ENCODE results near the gene DUOX2. TPM values are rescaled to one million over a fixed set of nuclear protein-coding genes. Genes with fewer than 3 reads are reported as not detected.
A peak's percentile ranks its signal among the peaks of the same experiment; 100 is the strongest.
"Not testable (repeated sequence)": the region's sequence is repeated elsewhere in the genome, so short reads cannot be mapped to it uniquely, and the experiment has no call there.

The DUOX2 gene
- total and polyA plus RNA-seq, 11 donors: 0.02 to 1.4 (median 0.11) TPM

GRCh38 chr15:45079201-45079600 is 34.8 kb downstream of the DUOX2 start:
- DNase-seq; intact Hi-C loops (cut with DNase I); ATAC-seq; H3K36me3 ChIP-seq; H3K27ac ChIP-seq; H3K9me3 ChIP-seq; H3K27me3 ChIP-seq; H3K4me3 ChIP-seq: not testable (repeated sequence)
- WGBS, 4 donors: 32 to 45% (median 37%) methylated on average over 5 of the region's 5 CpGs
- H3K4me1 ChIP-seq: peaks cover 0 to 23% (median 6%) of the 10 kb centered on the region in 12 donors

GRCh38 chr15:45077391-45077790 is 36.6 kb downstream of the DUOX2 start:
- WGBS, 4 donors: 37 to 49% (median 43%) methylated on average over 2 of the region's 2 CpGs
- H3K4me3 ChIP-seq; H3K27me3 ChIP-seq; H3K36me3 ChIP-seq; intact Hi-C loops (cut with DNase I); H3K9me3 ChIP-seq: not testable (repeated sequence)
- Histone ChIP-seq H3K4me1 (peaks cover 0 to 23% (median 6%) of the 10 kb centered on the region in 12 donors), H3K27ac (peak overlapping the region in 5 of 12 donors; percentile 3 to 60 (median 32))
- DNase-seq (peak in 1 of 5 donors; percentile 41), ATAC-seq (peak; percentile 70 to 84 (median 78))

- peaks cover 0 to 19% (median 3%) of the 10 kb centered on the region in 12 donors for H3K4me1 ChIP-seq
- H3K36me3 ChIP-seq; H3K27me3 ChIP-seq; intact Hi-C loops (cut with DNase I); ATAC-seq; H3K4me3 ChIP-seq; H3K9me3 ChIP-seq; DNase-seq; H3K27ac ChIP-seq: not testable (repeated sequence)
- WGBS, 4 donors: 100% methylated on average over 1 of the region's 9 CpGs
These were observed 38.3 kb downstream of the DUOX2 start for GRCh38 chr15:45075440-45076320.

DNA sequence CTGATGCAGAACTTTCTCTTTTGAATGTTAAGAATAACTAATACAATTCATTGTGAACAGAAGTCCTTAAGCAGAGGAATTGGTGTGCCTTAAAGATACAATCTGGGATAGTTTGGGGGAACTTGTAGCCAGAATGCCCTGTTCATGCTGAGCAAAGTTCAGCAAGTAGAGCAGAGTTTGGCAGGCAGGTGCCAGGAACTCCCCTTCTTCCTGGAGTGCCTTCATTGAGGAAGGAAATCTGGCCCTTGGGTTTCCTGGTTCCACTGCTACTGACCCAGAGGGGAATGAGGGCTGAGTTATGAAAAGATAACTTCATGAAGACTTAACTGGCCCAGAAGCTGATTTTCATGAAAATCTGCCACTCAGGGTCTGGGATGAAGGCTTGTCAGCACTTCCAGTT is 40.4 kb downstream of the DUOX2 start:
- intact Hi-C loops (cut with DNase I); H3K27me3 ChIP-seq; H3K36me3 ChIP-seq: not testable (repeated sequence)

DNA sequence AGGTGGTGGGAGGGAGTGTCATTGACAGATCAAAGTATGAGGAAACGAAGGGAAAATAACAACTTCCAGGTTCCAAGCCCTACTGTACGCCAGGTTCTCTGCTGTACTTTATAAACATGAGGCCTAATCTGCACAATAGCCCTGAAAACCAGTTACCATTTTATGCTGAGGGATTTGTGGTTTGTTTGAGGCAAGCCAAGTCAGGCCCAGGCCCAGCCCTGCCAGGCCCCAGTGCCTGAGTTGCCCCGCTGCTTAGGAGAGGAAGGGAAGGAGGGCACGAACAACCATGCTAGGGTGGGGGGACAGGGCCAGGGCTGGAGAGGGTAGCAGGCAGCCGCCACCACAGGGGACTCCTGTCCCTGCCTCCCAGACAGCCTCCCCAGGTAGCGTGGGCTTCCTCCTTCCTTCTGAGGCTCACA is 44.0 kb downstream of the DUOX2 start:
- ATAC-seq, DNase-seq: not testable (repeated sequence)
- 81 to 91% (median 85%) methylated on average over 2 to 6 of the region's 6 CpGs for WGBS, 4 donors

More for the DNA sequence above, 40.4 kb downstream of the DUOX2 start:
- not testable (repeated sequence) for H3K27ac ChIP-seq, ATAC-seq, H3K4me3 ChIP-seq, H3K9me3 ChIP-seq, DNase-seq, H3K4me1 ChIP-seq

DNA sequence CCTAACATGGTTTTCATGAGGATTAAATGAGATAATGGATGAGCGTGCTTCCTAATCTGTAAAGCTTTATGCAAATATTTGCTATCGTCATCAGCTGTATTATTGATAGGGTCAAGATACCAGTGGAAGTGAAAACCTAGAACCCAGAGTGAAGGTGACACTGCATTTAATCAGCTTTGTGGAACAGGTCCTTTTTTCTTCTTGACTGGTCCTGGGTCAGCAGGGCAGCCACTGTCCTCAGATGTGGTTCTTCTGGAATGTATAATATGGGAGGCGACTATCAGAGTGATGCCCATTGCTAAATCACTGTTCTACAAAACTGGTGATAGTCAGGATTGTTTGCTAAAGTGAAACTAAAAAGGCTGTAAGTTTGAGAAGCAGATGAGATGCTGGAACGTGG is 49.6 kb downstream of the DUOX2 start:
- no peak overlapping the region for H3K4me3 ChIP-seq
- no peak for TF ChIP-seq POLR2A (IDR thresholded peaks at IDR 0.05)
- TF ChIP-seq, protein P1, sequence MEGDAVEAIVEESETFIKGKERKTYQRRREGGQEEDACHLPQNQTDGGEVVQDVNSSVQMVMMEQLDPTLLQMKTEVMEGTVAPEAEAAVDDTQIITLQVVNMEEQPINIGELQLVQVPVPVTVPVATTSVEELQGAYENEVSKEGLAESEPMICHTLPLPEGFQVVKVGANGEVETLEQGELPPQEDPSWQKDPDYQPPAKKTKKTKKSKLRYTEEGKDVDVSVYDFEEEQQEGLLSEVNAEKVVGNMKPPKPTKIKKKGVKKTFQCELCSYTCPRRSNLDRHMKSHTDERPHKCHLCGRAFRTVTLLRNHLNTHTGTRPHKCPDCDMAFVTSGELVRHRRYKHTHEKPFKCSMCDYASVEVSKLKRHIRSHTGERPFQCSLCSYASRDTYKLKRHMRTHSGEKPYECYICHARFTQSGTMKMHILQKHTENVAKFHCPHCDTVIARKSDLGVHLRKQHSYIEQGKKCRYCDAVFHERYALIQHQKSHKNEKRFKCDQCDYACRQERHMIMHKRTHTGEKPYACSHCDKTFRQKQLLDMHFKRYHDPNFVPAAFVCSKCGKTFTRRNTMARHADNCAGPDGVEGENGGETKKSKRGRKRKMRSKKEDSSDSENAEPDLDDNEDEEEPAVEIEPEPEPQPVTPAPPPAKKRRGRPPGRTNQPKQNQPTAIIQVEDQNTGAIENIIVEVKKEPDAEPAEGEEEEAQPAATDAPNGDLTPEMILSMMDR (IDR thresholded peaks at IDR 0.05): no peak
- no peak for ATAC-seq
- 91 to 94% (median 92%) methylated on average over 4 of the region's 4 CpGs for WGBS, 4 donors
- H3K27ac ChIP-seq: no peak overlapping the region
- no peaks in the 10 kb centered on the region for H3K27me3 ChIP-seq
- peaks cover 0 to 5% (median 0%) of the 10 kb centered on the region in 9 donors for H3K36me3 ChIP-seq
- H3K4me1 ChIP-seq: peaks cover 0 to 14% (median 0%) of the 10 kb centered on the region in 12 donors
- no peak for DNase-seq
- no peaks in the 10 kb centered on the region for H3K9me3 ChIP-seq
- intact Hi-C loops (cut with DNase I): loop anchor here in 1 of 10 donors (10.0 kb wide), 1 partner anchor 50 kb away; the partner anchor contains the start of genes DUOX2 and DUOXA2

More for the DNA sequence above, 44.0 kb downstream of the DUOX2 start:
- not testable (repeated sequence) for H3K4me3 ChIP-seq, H3K36me3 ChIP-seq, H3K9me3 ChIP-seq, H3K27ac ChIP-seq, H3K4me1 ChIP-seq, H3K27me3 ChIP-seq
- intact Hi-C loops (cut with DNase I): loop anchor here in 1 of 10 donors (10.0 kb wide), 1 partner anchor 45 kb away; the partner anchor contains the start of genes DUOX2 and DUOXA2

DNA sequence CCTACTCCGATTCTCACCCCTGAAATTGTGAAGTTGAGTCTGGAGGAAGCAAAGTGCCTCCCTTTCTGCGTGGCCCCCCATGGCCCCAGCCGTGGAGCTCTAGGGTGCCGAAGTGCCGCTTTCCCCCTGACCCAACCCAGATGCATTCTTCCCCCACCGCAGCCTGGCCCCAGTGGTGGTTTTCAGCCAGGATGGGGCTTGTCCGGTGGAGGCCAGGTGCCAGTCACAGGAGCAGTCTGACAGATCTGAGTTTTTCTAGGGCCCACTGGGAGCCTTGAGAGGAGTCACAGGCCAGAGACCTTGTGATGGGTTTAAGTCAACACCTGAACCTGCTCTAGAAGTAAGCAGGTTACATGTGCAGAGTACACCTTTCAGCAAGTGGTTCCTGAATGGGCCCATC is 51.7 kb downstream of the DUOX2 start:
- H3K4me3 ChIP-seq, ATAC-seq, H3K27me3 ChIP-seq, H3K27ac ChIP-seq, DNase-seq, H3K36me3 ChIP-seq: not testable (repeated sequence)
- H3K4me1 ChIP-seq: peaks cover 0 to 14% (median 0%) of the 10 kb centered on the region in 12 donors
- WGBS, 4 donors: 95 to 98% (median 96%) methylated on average over 5 to 7 of the region's 7 CpGs
- H3K9me3 ChIP-seq: peaks cover 0 to 10% (median 0%) of the 10 kb centered on the region in 12 donors
- intact Hi-C loops (cut with DNase I): loop anchor here in 1 of 10 donors (10.0 kb wide), 1 partner anchor 52 kb away; the partner anchor contains the start of genes DUOX2 and DUOXA2

- Histone ChIP-seq H3K9me3 (peaks cover 0 to 10% (median 0%) of the 10 kb centered on the region in 12 donors), H3K4me1 (peaks cover 0 to 11% (median 0%) of the 10 kb centered on the region in 12 donors)
- peak in 2 of 4 donors; percentile 41 to 44 for ATAC-seq
- H3K4me3 ChIP-seq; H3K27ac ChIP-seq; H3K36me3 ChIP-seq; H3K27me3 ChIP-seq; DNase-seq; intact Hi-C loops (cut with DNase I): not testable (repeated sequence)
- WGBS, 4 donors: 77 to 91% (median 88%) methylated on average over 3 of the region's 3 CpGs
These were observed 55.0 kb downstream of the DUOX2 start for GRCh38 chr15:45058690-45059675.

GRCh38 chr15:45052676-45053075 is 61.3 kb downstream of the DUOX2 start:
- H3K27ac ChIP-seq; H3K4me1 ChIP-seq; H3K9me3 ChIP-seq; DNase-seq; H3K27me3 ChIP-seq; ATAC-seq; H3K36me3 ChIP-seq; H3K4me3 ChIP-seq; intact Hi-C loops (cut with DNase I): not testable (repeated sequence)
- 89 to 93% (median 92%) methylated on average over 3 of the region's 3 CpGs for WGBS, 4 donors

Data from heart left ventricle (tissue), 16 donors.